ENCODE results near the gene MAD2L2.

The MAD2L2 gene

DNA sequence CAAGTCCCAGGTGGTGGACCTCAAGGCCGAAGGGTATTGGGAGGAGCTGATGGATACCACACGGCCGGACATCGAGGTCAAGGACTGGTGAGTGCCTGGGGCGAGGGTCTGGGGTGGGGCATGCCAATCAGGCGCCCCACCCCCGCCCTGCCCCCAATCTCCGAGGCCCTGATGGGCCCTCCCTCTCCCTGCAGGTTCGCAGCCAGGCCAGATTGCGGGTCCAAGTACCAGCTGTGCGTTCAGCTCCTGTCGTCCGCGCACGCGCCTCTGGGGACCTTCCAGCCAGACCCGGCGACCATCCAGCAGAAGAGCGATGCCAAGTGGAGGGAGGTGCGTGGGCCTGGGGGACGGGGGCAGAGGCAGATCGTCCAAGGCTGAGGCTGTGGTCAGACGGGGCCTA, 22.4 kb downstream of the MAD2L2 start:
- TF ChIP-seq, protein P1, sequence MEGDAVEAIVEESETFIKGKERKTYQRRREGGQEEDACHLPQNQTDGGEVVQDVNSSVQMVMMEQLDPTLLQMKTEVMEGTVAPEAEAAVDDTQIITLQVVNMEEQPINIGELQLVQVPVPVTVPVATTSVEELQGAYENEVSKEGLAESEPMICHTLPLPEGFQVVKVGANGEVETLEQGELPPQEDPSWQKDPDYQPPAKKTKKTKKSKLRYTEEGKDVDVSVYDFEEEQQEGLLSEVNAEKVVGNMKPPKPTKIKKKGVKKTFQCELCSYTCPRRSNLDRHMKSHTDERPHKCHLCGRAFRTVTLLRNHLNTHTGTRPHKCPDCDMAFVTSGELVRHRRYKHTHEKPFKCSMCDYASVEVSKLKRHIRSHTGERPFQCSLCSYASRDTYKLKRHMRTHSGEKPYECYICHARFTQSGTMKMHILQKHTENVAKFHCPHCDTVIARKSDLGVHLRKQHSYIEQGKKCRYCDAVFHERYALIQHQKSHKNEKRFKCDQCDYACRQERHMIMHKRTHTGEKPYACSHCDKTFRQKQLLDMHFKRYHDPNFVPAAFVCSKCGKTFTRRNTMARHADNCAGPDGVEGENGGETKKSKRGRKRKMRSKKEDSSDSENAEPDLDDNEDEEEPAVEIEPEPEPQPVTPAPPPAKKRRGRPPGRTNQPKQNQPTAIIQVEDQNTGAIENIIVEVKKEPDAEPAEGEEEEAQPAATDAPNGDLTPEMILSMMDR (IDR thresholded peaks at IDR 0.05; ENCODE audit: low read depth, low read length) = no peak
- no peak for DNase-seq (ENCODE audit: extremely low read depth, low read depth)

DNA sequence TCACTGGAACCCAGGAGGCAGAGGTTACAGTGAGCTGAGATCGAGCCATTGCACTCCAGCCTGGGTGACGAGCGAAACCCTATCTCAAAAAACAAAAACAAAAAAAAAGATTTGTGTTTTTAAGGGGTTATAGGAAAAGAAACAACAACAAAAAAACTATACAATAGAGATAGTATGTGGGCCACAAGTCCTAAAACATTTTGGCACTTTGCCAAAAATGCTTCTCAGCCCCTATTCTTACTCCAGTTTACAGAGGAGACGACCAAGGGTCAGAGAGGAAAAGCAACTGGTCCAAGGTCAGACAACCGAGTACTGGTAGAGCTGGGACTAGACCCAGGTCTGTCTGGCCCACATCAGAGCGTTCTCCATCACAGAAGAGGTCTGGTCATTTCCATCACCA, 23.3 kb downstream of the MAD2L2 start:
- no peak for DNase-seq (ENCODE audit: extremely low read depth, low read depth)
- TF ChIP-seq, protein P1 (IDR thresholded peaks at IDR 0.05; ENCODE audit: low read depth, low read length) = no peak

DNA sequence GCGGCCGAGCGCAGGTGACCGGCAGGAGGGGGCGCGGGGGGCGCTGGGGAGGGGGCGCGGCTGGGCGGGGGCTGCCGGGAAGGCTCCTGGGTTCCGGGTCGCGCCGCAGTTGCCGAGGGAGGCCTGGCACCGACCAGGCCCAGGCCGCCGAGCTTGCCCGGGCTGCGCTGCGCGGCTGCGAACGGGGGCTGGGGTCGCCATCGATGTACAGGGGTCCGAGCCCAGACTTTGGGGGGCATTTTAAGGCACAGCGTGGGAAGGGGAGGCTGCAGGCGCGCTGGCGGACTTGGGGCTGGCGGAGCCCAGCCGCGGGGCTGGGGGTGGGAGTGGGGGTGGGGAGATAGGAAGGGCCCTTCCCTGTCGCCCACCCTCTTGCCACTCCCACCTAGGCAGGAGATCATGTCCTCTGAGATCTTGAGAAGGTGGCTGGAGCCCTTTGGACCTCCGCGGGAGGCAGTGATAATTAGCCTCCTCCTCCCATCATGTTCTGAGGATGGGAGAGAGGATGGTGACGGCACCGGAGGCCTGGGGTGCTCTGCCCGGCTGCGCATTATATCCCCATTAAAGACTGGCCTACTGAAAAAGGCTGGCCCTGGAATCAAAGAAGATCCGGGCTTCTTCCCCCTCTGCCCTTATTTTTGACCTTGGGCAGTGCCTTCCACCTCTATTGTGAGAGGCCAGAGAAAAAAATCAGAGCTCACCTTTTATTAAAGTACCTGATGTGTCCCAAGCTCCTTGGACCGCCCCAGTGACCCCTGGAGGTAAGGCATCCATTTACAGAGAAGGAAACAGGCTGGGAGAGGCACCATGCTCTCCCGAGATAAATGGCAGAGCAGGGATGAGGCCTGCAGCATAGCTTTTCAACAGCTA, 25.8 kb downstream of the MAD2L2 start:
- DNase-seq (ENCODE audit: extremely low read depth, low read depth) = no peak
- TF ChIP-seq, protein P1 (IDR thresholded peaks at IDR 0.05; ENCODE audit: low read depth, low read length) = no peak

DNA sequence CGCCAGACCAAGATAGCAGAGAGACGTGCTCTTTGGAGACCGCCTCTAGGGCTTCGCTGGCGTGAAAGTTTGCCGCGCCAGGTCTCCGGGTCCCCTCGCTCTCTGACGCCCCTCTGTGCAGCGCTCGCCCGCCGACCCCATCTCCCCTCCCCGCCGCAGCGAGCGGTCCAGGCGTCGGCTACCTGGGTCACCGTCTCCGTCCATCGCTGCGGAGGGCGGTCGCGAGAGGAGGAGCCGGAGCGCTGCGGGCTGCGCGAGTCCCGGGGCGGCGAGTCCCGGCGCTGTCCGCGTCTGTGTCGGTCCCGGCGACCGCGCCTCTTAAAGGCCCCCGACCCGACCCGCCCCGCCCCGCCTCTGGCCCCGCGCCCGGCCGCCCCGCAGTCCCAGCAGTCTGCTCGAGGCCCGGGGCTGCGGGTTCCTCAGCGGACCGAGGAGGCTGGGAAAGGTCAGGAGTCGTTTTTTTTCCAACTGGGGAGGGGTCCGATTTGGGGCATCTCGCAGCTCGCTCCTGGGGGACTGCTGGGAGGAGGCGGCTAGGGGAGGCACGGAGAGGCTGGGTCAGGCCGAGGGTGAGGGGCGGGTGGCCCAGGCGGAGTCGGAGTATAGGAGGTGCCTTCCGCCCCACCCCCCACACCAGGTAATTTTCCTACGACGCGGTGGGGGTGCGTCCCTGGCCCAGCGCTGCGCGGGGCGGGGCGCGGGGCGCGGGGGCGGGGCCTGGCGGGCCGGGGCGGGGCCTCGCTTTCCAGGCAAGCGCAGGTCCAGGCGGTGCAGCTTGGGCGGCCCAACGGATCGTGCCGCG, 26.6 kb downstream of the MAD2L2 start, which contains the start of the genes FBXO2 and FBXO44:
Gene FBXO2, minus strand, starts transcription at position 293 of the 802 bp plus-strand sequence. Its CDS starts 89 bp downstream, at position 204.
Gene FBXO44, plus strand, starts transcription at position 741 of the 802 bp plus-strand sequence. CDS start 959 bp downstream, outside the sequence.
- TF ChIP-seq, protein P1 (IDR thresholded peaks at IDR 0.05; ENCODE audit: low read depth, low read length) = no peak
- DNase-seq (ENCODE audit: extremely low read depth, low read depth) = no peak

DNA sequence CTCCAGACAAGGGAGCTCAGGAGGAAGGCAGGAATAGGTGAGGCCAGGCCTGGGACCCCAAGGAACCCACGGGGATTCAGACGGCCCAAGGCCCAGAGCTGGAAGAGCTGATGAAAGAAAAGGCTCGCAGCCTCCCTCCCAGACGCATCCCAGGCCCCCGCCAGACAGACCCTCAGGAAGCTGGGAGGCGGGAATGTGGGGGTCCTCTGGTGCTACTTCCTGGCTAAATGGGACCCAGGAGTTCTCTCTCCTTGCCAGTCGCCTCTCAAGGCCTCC, 27.1 kb downstream of the MAD2L2 start:
- TF ChIP-seq, protein P1 (IDR thresholded peaks at IDR 0.05; ENCODE audit: low read depth, low read length) = no peak
- no peak for DNase-seq (ENCODE audit: extremely low read depth, low read depth)

DNA sequence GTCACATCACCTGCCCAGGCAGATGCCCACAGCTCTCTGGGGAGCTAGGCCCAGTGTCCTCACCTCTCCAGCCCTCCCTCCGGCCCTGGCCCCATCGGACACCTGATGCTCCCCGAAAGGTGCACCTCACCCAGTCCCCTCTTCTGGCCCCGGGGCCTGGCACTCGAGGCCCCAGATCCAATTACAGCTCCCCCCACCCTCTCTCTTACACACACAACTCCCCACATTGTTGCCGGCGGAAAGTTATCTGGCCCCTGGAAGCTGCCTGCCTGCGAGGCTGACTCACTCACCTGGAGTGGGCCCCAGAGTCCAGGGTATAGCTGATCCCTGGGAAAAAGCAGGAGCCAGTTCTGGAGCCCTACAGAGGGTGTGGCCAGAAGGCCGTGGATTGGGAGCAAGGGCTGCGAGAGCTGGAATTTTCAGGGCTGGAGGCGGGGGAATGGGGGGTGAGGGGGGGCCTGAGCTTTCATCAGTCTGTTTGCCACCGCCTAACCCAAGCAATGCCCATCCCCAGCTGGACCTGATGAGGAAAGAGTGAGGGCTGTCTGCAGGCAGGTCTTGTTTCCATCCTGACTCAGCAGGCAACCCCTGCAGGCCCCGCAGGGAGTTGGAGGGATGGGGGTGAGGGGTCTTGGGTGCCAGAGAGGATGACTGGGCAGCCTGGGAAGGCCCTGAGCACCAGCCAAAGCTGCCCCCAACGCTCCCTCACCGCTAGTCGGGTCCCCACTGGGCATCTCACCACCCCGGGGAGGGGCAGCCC, 27.7 kb downstream of the MAD2L2 start:
- TF ChIP-seq, protein P1 (IDR thresholded peaks at IDR 0.05; ENCODE audit: low read depth, low read length) = no peak

More for the DNA sequence above, 27.7 kb downstream of the MAD2L2 start:
- no peak for DNase-seq (ENCODE audit: extremely low read depth, low read depth)

All from AG09319 (cell line).